Measurements from ENCODE around the gene TTLL3. TPM values are rescaled to one million over a fixed set of nuclear protein-coding genes. Genes with fewer than 3 reads are reported as not detected.
"Not testable (repeated sequence)": the region's sequence is repeated elsewhere in the genome, so short reads cannot be mapped to it uniquely, and the experiment has no call there.

The TTLL3 gene
- total and polyA plus RNA-seq, 11 donors = 4.7 to 30.3 (median 11.8) TPM

DNA sequence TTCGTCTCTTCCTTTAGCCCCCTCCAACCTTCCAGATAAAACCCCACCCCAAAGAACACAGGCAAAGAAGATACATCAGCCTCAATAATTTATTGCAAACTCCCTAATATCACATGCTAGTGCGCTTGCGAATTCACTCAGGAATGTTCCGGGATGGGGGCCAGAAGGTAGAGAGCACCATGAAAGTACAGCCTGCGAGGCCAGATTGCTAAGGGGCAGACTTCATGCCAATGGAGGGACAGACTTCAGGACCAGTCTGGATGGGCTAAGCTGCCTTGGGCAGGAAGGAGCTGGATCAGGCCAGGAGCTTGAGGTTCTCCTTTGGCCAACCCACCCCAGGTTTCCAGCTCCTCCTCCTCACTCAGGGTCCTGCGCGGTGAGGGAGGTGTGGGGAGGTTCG is 56.6 kb downstream of the TTLL3 start:
- Histone ChIP-seq H3K36me3 (no peaks in the 10 kb centered on the region), H3K4me3 (no peak overlapping the region), H3K27me3 (no peaks in the 10 kb centered on the region), H3K27ac (peak overlapping the region in 1 of 12 donors; percentile 87), H3K4me1 (peaks cover 0 to 21% (median 9%) of the 10 kb centered on the region in 12 donors), H3K9me3 (no peaks in the 10 kb centered on the region)
- DNase-seq = peak in 1 of 5 donors; percentile 40
- peak in 1 of 4 donors; percentile 34 for ATAC-seq
- TF ChIP-seq, protein P1, sequence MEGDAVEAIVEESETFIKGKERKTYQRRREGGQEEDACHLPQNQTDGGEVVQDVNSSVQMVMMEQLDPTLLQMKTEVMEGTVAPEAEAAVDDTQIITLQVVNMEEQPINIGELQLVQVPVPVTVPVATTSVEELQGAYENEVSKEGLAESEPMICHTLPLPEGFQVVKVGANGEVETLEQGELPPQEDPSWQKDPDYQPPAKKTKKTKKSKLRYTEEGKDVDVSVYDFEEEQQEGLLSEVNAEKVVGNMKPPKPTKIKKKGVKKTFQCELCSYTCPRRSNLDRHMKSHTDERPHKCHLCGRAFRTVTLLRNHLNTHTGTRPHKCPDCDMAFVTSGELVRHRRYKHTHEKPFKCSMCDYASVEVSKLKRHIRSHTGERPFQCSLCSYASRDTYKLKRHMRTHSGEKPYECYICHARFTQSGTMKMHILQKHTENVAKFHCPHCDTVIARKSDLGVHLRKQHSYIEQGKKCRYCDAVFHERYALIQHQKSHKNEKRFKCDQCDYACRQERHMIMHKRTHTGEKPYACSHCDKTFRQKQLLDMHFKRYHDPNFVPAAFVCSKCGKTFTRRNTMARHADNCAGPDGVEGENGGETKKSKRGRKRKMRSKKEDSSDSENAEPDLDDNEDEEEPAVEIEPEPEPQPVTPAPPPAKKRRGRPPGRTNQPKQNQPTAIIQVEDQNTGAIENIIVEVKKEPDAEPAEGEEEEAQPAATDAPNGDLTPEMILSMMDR (IDR thresholded peaks at IDR 0.05) = no peak
- no peak for TF ChIP-seq POLR2A (IDR thresholded peaks at IDR 0.05)
- intact Hi-C loops (cut with DNase I) = no loop called here
- 80 to 83% (median 82%) methylated on average over 8 of the region's 8 CpGs for WGBS, 4 donors

DNA sequence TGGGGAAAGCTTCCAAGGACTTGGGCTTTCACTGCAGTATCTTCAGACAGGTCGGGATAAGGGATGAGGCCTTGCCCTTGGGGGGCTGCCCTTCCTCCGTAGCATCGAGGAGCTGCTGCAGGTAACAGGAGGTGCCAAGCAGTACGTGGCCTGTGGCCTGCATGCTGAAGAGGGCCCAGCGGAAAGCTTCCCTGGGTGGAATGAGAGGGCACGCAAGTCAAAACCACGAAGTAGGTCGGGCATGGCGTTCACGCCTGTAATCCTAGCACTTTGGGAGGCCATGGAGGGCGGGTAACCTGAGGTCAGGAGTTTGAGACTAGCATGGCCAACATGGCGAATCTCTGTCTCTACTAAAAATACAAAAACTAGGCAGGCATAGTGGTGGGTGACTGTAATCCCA is 57.0 kb downstream of the TTLL3 start:
- intact Hi-C loops (cut with DNase I) = no loop called here
- H3K9me3 ChIP-seq = no peaks in the 10 kb centered on the region
- H3K36me3 ChIP-seq = no peaks in the 10 kb centered on the region
- H3K27ac ChIP-seq = peak overlapping the region in 1 of 12 donors; percentile 87
- H3K4me1 ChIP-seq = peaks cover 0 to 21% (median 9%) of the 10 kb centered on the region in 12 donors
- ATAC-seq = no peak
- H3K27me3 ChIP-seq = no peaks in the 10 kb centered on the region
- no peak for TF ChIP-seq POLR2A (IDR thresholded peaks at IDR 0.05)
- TF ChIP-seq, protein P1 (IDR thresholded peaks at IDR 0.05) = no peak
- no peak overlapping the region for H3K4me3 ChIP-seq
- 88 to 96% (median 90%) methylated on average over 12 of the region's 12 CpGs for WGBS, 4 donors
- DNase-seq = no peak

DNA sequence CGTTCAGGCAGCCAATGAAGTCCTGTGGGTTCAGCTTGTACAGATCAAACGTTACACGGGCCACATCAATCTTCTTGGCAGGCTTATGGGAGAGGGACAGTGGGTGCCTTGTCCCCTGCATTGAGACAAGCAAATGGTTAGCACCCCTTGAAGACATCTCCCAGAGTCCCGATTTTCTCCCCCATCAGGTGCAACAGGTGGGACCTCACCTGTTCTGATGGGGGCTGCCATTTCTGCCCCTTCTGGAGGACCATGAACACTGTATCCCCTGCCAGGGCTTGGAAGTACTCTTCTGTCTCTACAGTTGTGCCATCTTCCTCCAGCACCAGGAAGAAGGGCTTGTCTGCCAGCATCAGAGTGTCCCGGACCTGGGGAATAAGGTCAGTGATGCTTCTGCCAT is 59.9 kb downstream of the TTLL3 start:
- intact Hi-C loops (cut with DNase I) = no loop called here
- no peak for TF ChIP-seq POLR2A (IDR thresholded peaks at IDR 0.05)
- TF ChIP-seq, protein P1 (IDR thresholded peaks at IDR 0.05) = no peak
- Histone ChIP-seq H3K9me3 (no peaks in the 10 kb centered on the region), H3K4me1 (peaks cover 0 to 3% (median 0%) of the 10 kb centered on the region in 12 donors), H3K4me3 (no peak overlapping the region), H3K27ac (no peak overlapping the region), H3K36me3 (no peaks in the 10 kb centered on the region), H3K27me3 (no peaks in the 10 kb centered on the region)
- no peak for DNase-seq
- 73 to 90% (median 80%) methylated on average over 4 to 5 of the region's 5 CpGs for WGBS, 4 donors
- ATAC-seq = no peak

DNA sequence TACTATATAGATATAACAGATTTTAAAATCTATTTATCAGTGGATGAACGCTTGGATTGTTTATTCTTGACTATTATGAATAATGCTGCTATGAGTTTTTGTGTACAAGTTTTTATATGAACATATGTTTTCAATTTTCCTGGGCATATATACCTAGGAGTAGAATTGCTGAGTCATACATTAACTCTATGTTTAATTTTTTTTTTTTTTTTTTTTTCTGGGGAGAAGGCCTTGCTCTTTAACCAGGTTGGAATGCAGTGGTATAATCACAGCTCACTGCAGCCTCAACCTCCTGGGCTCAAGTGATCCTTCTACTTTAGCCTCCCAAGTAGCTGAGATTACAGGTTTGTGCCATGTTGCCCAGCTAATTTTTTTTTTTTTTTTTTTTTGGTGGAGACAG is 60.9 kb downstream of the TTLL3 start:
- intact Hi-C loops (cut with DNase I) = no loop called here
- 37 to 98% (median 48%) methylated on average over 1 of the region's 1 CpG for WGBS, 4 donors
- Histone ChIP-seq H3K4me3 (no peak overlapping the region), H3K36me3 (no peaks in the 10 kb centered on the region), H3K27me3 (no peaks in the 10 kb centered on the region), H3K9me3 (no peaks in the 10 kb centered on the region), H3K27ac (no peak overlapping the region), H3K4me1 (no peaks in the 10 kb centered on the region)
- DNase-seq = no peak
- ATAC-seq = no peak
- TF ChIP-seq, protein P1 (IDR thresholded peaks at IDR 0.05) = no peak
- TF ChIP-seq POLR2A (IDR thresholded peaks at IDR 0.05) = no peak

DNA sequence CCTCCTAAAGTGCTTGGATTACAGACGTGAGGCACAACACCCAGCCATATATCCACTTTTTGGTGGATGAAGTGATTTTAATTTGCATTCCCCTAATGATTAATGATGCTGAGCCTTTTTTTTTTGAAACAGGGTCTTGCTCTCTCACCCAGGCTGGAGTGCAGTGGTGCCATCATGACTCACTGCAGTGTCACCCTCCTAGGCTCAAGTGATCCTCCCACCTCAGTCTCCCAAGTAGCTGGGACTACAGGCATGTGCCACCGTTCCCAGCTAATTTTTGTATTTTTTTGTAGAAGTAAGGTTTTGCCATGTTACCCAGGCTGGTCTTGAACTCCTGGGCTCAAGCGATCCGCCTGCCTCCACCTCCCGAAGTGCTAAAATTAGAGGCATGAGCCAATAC is 62.0 kb downstream of the TTLL3 start:
- H3K4me1 ChIP-seq; intact Hi-C loops (cut with DNase I); H3K9me3 ChIP-seq; ATAC-seq; H3K36me3 ChIP-seq; H3K4me3 ChIP-seq; DNase-seq; H3K27me3 ChIP-seq; H3K27ac ChIP-seq: not testable (repeated sequence)
- WGBS, 4 donors = 92 to 98% (median 96%) methylated on average over 5 of the region's 5 CpGs
